Prostate gland (tissue), 2 donors: ENCODE measurements around the gene CNPY2. TPM values are rescaled to one million over a fixed set of nuclear protein-coding genes. Genes with fewer than 3 reads are reported as not detected.

Source experiments
- DNase-seq: peaks from one replicate; pipeline ENCODE4 v3.0.0-alpha.2; 2019; ENCODE audit warnings: low spot score
- H3K27ac ChIP-seq, 2 donors: fragments of 200-600 bp; sonication (generic); 2 replicates each; pipeline ENCODE4 v1.5.1; 2017 to 2019
- H3K27me3 ChIP-seq: fragments of 200-600 bp; sonication (generic); replicated peaks from 2 replicates; pipeline ENCODE4 v1.5.1; 2019; ENCODE audit not compliant: insufficient read depth
- H3K36me3 ChIP-seq, 2 donors: fragments of 200-600 bp; sonication (generic); 1 replicate in 1 of 2; 2 replicates in 1 of 2; pipeline versions ENCODE4 v1.5.1 to v1.8.1; 2017 to 2019
- H3K4me1 ChIP-seq: fragments of 200-600 bp; sonication (generic); replicated peaks from 2 replicates; pipeline ENCODE4 v1.5.1; 2019
- H3K4me3 ChIP-seq, 2 donors: fragments of 200-600 bp; sonication (generic); 2 replicates each; pipeline ENCODE4 v1.5.1; 2017 to 2019
- H3K9me3 ChIP-seq: fragments of 200-600 bp; sonication (generic); 2 replicates; pipeline ENCODE4 v1.5.1; 2017
- CTCF ChIP-seq, 4 experiments: fragments of 200-600 bp in 2 of 4; fragments of 450-650 bp in 2 of 4; sonication (generic) in 2 of 4; IDR thresholded peaks; 1 replicate in 3 of 4; 2 replicates in 1 of 4; pipeline ENCODE4 v1.5.1; 2016 to 2019; ENCODE audit warnings: antibody characterized with exemption in 4 of 4, mild to moderate bottlenecking in 2 of 4, moderate library complexity in 2 of 4
- POLR2A ChIP-seq: fragments of 450-650 bp; IDR thresholded peaks from one replicate; pipeline ENCODE4 v1.6.1; 2016; ENCODE audit warnings: antibody characterized with exemption, mild to moderate bottlenecking
- POLR2AphosphoS5 ChIP-seq: sonication (generic); formaldehyde crosslinking; IDR thresholded peaks from one replicate; pipeline ENCODE4 v1.6.1; 2017; ENCODE audit warnings: antibody characterized with exemption
- WGBS: methylation state at CpG from one replicate; pipeline ENCODE4 v1.1.5; 2018; 5-methylcytosine and 5-hydroxymethylcytosine counted together
- intact Hi-C: fragments of 100-400 bp; cut with DNase I; formaldehyde crosslinking; loops from one replicate; pipeline ENCODE4 v1.14.2; 2022
- total RNA-seq, 2 donors: library from RNA; depleted of rRNA; stranded (reverse); fragments of >200 nt; gene quantifications; one replicate each; pipeline ENCODE4 v1.1.0, GENCODE V29; 2016

CNPY2 gene
- total RNA-seq, 2 donors from 2014 or later: 97.7 to 101 TPM

GRCh38 chr12:56307221-56307965 lies 8.4 kb downstream of the CNPY2 start:
- Histone ChIP-seq H3K4me3 (no peak overlapping the region), H3K4me1 (no peaks in the 10 kb centered on the region), H3K9me3 (no peaks in the 10 kb centered on the region), H3K27me3 (no peaks in the 10 kb centered on the region), H3K36me3 (no peaks in the 10 kb centered on the region), H3K27ac (no peak overlapping the region)
- WGBS: 92% methylated on average over 7 of the region's 7 CpGs
- intact Hi-C loops: no loop called here
- no peak for DNase-seq
- TF ChIP-seq CTCF (IDR thresholded peaks at IDR 0.05): no peak
- TF ChIP-seq POLR2AphosphoS5: no peak
- TF ChIP-seq POLR2A: no peak

- TF ChIP-seq CTCF (IDR thresholded peaks at IDR 0.05) (no peak), POLR2AphosphoS5 (no peak), POLR2A (no peak)
- intact Hi-C loops: no loop called here
- H3K36me3 ChIP-seq: no peaks in the 10 kb centered on the region
- no peak for DNase-seq
- 84% methylated on average over 8 of the region's 8 CpGs for WGBS
- no peak overlapping the region for H3K4me3 ChIP-seq
- peaks cover 5% of the 10 kb centered on the region for H3K4me1 ChIP-seq
- no peaks in the 10 kb centered on the region for H3K9me3 ChIP-seq
- H3K27ac ChIP-seq: no peak overlapping the region
- H3K27me3 ChIP-seq: no peaks in the 10 kb centered on the region
Observed at GRCh38 chr12:56304872-56305590, 10.8 kb downstream of the CNPY2 start.

GRCh38 chr12:56304276-56304675 lies 11.5 kb downstream of the CNPY2 start:
- H3K27ac ChIP-seq: no peak overlapping the region
- TF ChIP-seq POLR2AphosphoS5 (no peak), POLR2A (no peak), CTCF (IDR thresholded peaks at IDR 0.05) (no peak)
- no peaks in the 10 kb centered on the region for H3K36me3 ChIP-seq

GRCh38 chr12:56300644-56301464 lies 14.9 kb downstream of the CNPY2 start:
- Histone ChIP-seq H3K4me1 (peaks cover 15% of the 10 kb centered on the region), H3K27me3 (no peaks in the 10 kb centered on the region), H3K9me3 (no peaks in the 10 kb centered on the region), H3K4me3 (peak overlapping the region; percentile 86 to 91), H3K36me3 (no peaks in the 10 kb centered on the region), H3K27ac (peak overlapping the region; percentile 92 to 95)
- 37% methylated on average over 21 of the region's 21 CpGs for WGBS
- no peak for TF ChIP-seq CTCF (IDR thresholded peaks at IDR 0.05)
- no peak for TF ChIP-seq POLR2A
- no peak for TF ChIP-seq POLR2AphosphoS5
- intact Hi-C loops: no loop called here
- DNase-seq: no peak

More at GRCh38 chr12:56304276-56304675, 11.5 kb downstream of the CNPY2 start:
- no peak for DNase-seq
- peaks cover 5% of the 10 kb centered on the region for H3K4me1 ChIP-seq
- intact Hi-C loops: no loop called here
- H3K4me3 ChIP-seq: no peak overlapping the region
- WGBS: 91% methylated on average over 3 of the region's 3 CpGs
- H3K27me3 ChIP-seq: no peaks in the 10 kb centered on the region
- H3K9me3 ChIP-seq: no peaks in the 10 kb centered on the region
